Trophoblast cell (in vitro differentiated cells and primary cell): ENCODE results near the gene CRYGC.

Source experiments
- DNase-seq, 2 donors: peaks; one replicate each; pipeline ENCODE4 v3.0.0-alpha.2; 2016
- H2AFZ ChIP-seq: 2 replicates; pipeline ENCODE4 v1.6.1; 2013; ENCODE audit warnings: low read length, moderate library complexity, mild to moderate bottlenecking; ENCODE audit not compliant: insufficient read depth, poor library complexity
- H2AK5ac ChIP-seq: 2 replicates; pipeline ENCODE4 v1.6.1; 2013; ENCODE audit warnings: mild to moderate bottlenecking, low read length
- H2BK120ac ChIP-seq: 2 replicates; pipeline ENCODE4 v1.6.1; 2013; ENCODE audit warnings: low read length, mild to moderate bottlenecking, moderate library complexity; ENCODE audit not compliant: insufficient read depth, poor library complexity
- H2BK12ac ChIP-seq: 2 replicates; pipeline ENCODE4 v1.6.1; 2013; ENCODE audit warnings: mild to moderate bottlenecking, low read length, moderate library complexity
- H2BK5ac ChIP-seq: 2 replicates; pipeline ENCODE4 v1.6.1; 2013; ENCODE audit warnings: low read length, low read depth, moderate library complexity, mild to moderate bottlenecking; ENCODE audit not compliant: poor library complexity
- H3K14ac ChIP-seq: 2 replicates; pipeline ENCODE4 v1.6.1; 2013; ENCODE audit warnings: mild to moderate bottlenecking, low read length
- H3K18ac ChIP-seq: 2 replicates; pipeline ENCODE4 v1.6.1; 2013; ENCODE audit warnings: mild to moderate bottlenecking, low read length
- H3K23ac ChIP-seq: 2 replicates; pipeline ENCODE4 v1.6.1; 2013; ENCODE audit warnings: low read length
- H3K27ac ChIP-seq: 2 replicates; pipeline ENCODE4 v1.5.1; 2013; ENCODE audit warnings: low read depth, mild to moderate bottlenecking, inconsistent platforms, low read length, moderate library complexity
- H3K27me3 ChIP-seq: 2 replicates; pipeline ENCODE4 v1.6.1; 2013; ENCODE audit warnings: inconsistent platforms, mild to moderate bottlenecking, low read length, moderate library complexity; ENCODE audit not compliant: insufficient read depth
- H3K36me3 ChIP-seq, 2 experiments: 1 replicate in 1 of 2; 2 replicates in 1 of 2; pipeline ENCODE4 v1.6.1; 2013; ENCODE audit warnings: low read length in 2 of 2, mild to moderate bottlenecking in 2 of 2, moderate library complexity in 1 of 2; ENCODE audit not compliant: insufficient read depth in 2 of 2, control insufficient read depth in 1 of 2
- H3K4ac ChIP-seq: 2 replicates; pipeline ENCODE4 v1.6.1; 2013; ENCODE audit warnings: low read depth, mild to moderate bottlenecking, low read length, moderate library complexity
- H3K4me1 ChIP-seq, 2 experiments: 1 replicate in 1 of 2; 2 replicates in 1 of 2; pipeline ENCODE4 v1.6.1; 2013; ENCODE audit warnings: low read length in 2 of 2, mild to moderate bottlenecking in 2 of 2, moderate library complexity in 1 of 2; ENCODE audit not compliant: insufficient read depth in 2 of 2, control insufficient read depth in 1 of 2
- H3K4me2 ChIP-seq: 2 replicates; pipeline ENCODE4 v1.6.1; 2013; ENCODE audit warnings: inconsistent platforms, mild to moderate bottlenecking, low read length, moderate library complexity
- H3K4me3 ChIP-seq: 2 replicates; pipeline ENCODE4 v1.5.1; 2013; ENCODE audit warnings: mild to moderate bottlenecking, low read depth, low read length, inconsistent platforms
- H3K79me1 ChIP-seq: one replicate; pipeline ENCODE4 v1.6.1; 2013; ENCODE audit warnings: low read length
- H3K79me2 ChIP-seq: 2 replicates; pipeline ENCODE4 v1.6.1; 2013; ENCODE audit warnings: low read length, mild to moderate bottlenecking; ENCODE audit not compliant: control insufficient read depth, insufficient read depth, poor library complexity
- H3K9ac ChIP-seq: 2 replicates; pipeline ENCODE4 v1.6.1; 2013; ENCODE audit warnings: mild to moderate bottlenecking, low read length
- H3K9me3 ChIP-seq: 2 replicates; pipeline ENCODE4 v1.6.1; 2013; ENCODE audit warnings: low read depth, mild to moderate bottlenecking, control low read depth, inconsistent platforms, low read length; ENCODE audit not compliant: insufficient read depth
- H4K12ac ChIP-seq: 2 replicates; pipeline ENCODE4 v1.6.1; 2013; ENCODE audit warnings: low read depth, mild to moderate bottlenecking, low read length, moderate library complexity
- H4K8ac ChIP-seq: 2 replicates; pipeline ENCODE4 v1.6.1; 2013; ENCODE audit warnings: low read depth, mild to moderate bottlenecking, low read length, moderate library complexity
- H4K91ac ChIP-seq: one replicate; pipeline ENCODE4 v1.6.1; 2013; ENCODE audit warnings: low read depth, mild to moderate bottlenecking, low read length, moderate library complexity
- whole genome bisulfite sequencing: extraction: QIAGEN DNeasy Blood & Tissue Kit; methylation state at CpG from one replicate; pipeline ENCODE4 v1.1.7; 2013; ENCODE audit warnings: missing lambda C conversion rate; ENCODE audit not compliant: insufficient read length, insufficient coverage; ENCODE audit errors: extremely low coverage; 5-methylcytosine and 5-hydroxymethylcytosine counted together

CRYGC gene

DNA sequence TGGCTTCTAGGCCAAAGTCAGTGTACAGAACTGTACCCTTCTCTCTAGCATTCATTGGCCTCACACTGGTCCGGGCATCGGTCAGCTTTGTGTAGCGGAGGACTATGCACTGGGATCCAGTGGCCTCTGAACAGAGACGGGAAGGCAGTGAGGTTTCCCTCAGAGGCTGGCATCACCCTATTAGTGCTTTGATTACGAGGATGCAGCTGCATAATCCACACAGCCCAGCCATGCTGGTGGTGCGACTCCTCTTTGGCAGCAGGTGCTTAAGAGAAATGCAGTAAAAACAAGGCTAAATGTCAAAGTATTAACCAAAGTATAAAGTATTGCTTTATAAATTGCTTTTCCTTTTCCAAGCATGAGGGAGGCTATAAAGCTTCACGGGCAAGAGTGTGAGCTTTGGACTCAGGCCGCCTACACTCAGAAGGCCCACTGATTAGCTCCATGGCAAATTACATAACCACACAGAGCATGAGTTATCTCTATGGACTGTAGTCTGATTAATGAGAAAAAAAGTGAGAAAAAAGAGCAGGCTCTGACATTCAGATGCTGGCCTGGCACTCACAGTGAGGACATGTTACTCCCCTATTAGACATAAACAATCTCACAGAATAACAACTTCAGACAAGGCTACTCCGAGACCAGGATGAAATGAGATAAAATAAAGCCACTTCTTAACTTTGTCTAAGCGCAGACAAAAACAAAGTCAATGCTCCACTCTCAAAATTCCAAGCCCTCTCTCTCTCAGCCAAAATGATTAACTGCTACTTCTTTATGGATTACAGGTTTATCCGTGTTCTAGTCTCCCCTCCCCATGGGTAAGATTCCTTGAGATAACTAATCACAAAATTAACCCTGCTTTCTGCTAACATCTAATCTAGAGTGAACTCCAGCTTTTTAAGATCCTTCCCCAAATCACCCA lies 6.4 kb upstream of the CRYGC start:
- no peak overlapping the region for H2BK12ac ChIP-seq
- H4K91ac ChIP-seq = no peak overlapping the region
- H2AFZ ChIP-seq = no peak overlapping the region
- WGBS = no CpG with 5 or more reads among the region's 11 CpGs
- H3K18ac ChIP-seq = no peak overlapping the region
- H3K14ac ChIP-seq = no peak overlapping the region
- H3K79me2 ChIP-seq = no peaks in the 10 kb centered on the region
- no peak overlapping the region for H4K8ac ChIP-seq
- H2BK5ac ChIP-seq = no peak overlapping the region
- no peaks in the 10 kb centered on the region for H3K9me3 ChIP-seq
- peak in 1 of 2 donors; percentile 23 for DNase-seq
- H3K4ac ChIP-seq = no peak overlapping the region
- H3K27me3 ChIP-seq = no peaks in the 10 kb centered on the region
- no peak overlapping the region for H3K9ac ChIP-seq
- H3K79me1 ChIP-seq = no peaks in the 10 kb centered on the region
- no peak overlapping the region for H3K23ac ChIP-seq
- no peak overlapping the region for H3K27ac ChIP-seq
- H3K4me1 ChIP-seq = peaks cover 0 to 5% of the 10 kb centered on the region in 2 experiments
- H3K36me3 ChIP-seq = no peaks in the 10 kb centered on the region
- no peak overlapping the region for H3K4me2 ChIP-seq
- H2AK5ac ChIP-seq = no peak overlapping the region
- no peak overlapping the region for H4K12ac ChIP-seq
- H3K4me3 ChIP-seq = no peak overlapping the region
- no peak overlapping the region for H2BK120ac ChIP-seq

DNA sequence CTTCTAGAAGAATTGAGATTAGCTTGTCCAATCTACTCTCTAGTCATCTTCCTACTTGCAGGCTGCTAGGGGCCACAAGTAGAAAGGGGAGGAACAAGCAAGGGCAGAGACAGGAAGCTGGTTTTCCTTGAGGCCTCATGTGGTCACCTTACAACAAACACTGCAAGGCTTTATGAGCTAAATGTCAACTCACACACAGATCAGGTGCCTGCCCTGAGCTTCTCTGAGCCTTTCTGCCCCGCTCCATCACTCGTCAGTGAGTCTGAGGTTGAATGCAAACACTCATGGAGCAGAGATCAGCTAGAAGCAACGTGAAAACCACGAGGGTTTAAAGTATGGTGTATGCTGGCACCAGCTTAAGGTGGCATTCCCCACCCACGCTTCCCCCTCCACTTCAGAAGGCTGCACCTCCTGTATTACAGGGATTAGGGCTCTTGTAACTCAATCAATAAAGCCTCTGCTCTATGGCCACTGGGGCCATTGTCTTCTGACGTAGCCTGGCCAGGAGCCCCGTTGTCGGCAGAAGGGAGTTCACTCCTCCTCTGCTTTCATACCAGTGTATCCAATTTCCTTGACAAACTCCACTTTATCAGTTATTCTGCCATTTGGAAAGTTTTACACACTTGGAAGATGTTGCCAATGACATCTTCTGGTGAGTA lies 5.4 kb upstream of the CRYGC start:
- DNase-seq = no peak
- WGBS = no CpG with 5 or more reads among the region's 8 CpGs
- Histone ChIP-seq H3K4me3 (no peak overlapping the region), H2AK5ac (no peak overlapping the region), H3K14ac (no peak overlapping the region), H2BK120ac (no peak overlapping the region), H3K27me3 (no peaks in the 10 kb centered on the region), H3K79me1 (peaks cover 3% of the 10 kb centered on the region), H2BK12ac (no peak overlapping the region), H3K27ac (no peak overlapping the region), H2AFZ (no peak overlapping the region), H3K79me2 (no peaks in the 10 kb centered on the region), H2BK5ac (no peak overlapping the region), H3K9me3 (no peaks in the 10 kb centered on the region), H4K12ac (no peak overlapping the region), H3K36me3 (no peaks in the 10 kb centered on the region), H3K18ac (no peak overlapping the region), H3K9ac (no peak overlapping the region), H3K4ac (no peak overlapping the region), H4K8ac (no peak overlapping the region), H3K4me2 (no peak overlapping the region), H3K23ac (no peak overlapping the region), H4K91ac (no peak overlapping the region), H3K4me1 (peaks cover 5 to 8% of the 10 kb centered on the region in 2 experiments)

DNA sequence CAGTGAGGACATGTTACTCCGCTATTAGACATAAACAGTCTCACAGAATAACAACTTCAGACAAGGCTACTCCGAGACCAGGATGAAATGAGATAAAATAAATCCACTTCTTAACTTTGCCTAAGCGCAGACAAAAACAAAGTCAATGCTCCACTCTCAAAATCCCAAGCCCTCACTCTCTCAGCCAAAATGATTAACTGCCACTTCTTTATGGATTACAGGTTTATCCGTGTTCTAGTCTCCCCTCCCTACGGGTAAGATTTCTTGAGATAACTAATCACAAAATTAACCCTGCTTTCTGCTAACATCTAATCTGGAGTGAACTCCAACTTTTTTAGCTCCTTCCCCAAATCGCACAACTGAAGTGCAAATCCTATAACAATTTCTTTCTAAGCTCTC lies 1.1 kb upstream of the CRYGC start:
- H2AK5ac ChIP-seq = no peak overlapping the region
- no peak overlapping the region for H4K91ac ChIP-seq
- no peak overlapping the region for H3K9ac ChIP-seq
- no peak overlapping the region for H3K4me2 ChIP-seq
- H3K4me1 ChIP-seq = peaks cover 6 to 14% of the 10 kb centered on the region in 2 experiments
- H3K14ac ChIP-seq = no peak overlapping the region
- H3K79me1 ChIP-seq = peaks cover 9% of the 10 kb centered on the region
- H3K4me3 ChIP-seq = no peak overlapping the region
- no peak overlapping the region for H4K8ac ChIP-seq
- H3K27ac ChIP-seq = peak overlapping the region; percentile 85
- peaks cover 2% of the 10 kb centered on the region for H3K79me2 ChIP-seq
- H3K27me3 ChIP-seq = no peaks in the 10 kb centered on the region
- WGBS = no CpG with 5 or more reads among the region's 6 CpGs
- peak overlapping the region; percentile 42 for H2BK5ac ChIP-seq
- no peaks in the 10 kb centered on the region for H3K36me3 ChIP-seq
- no peak overlapping the region for H3K18ac ChIP-seq
- H2BK12ac ChIP-seq = no peak overlapping the region
- no peaks in the 10 kb centered on the region for H3K9me3 ChIP-seq
- H3K4ac ChIP-seq = no peak overlapping the region
- peak overlapping the region; percentile 21 for H2BK120ac ChIP-seq
- H4K12ac ChIP-seq = no peak overlapping the region
- no peak overlapping the region for H3K23ac ChIP-seq
- DNase-seq = no peak
- H2AFZ ChIP-seq = no peak overlapping the region

DNA sequence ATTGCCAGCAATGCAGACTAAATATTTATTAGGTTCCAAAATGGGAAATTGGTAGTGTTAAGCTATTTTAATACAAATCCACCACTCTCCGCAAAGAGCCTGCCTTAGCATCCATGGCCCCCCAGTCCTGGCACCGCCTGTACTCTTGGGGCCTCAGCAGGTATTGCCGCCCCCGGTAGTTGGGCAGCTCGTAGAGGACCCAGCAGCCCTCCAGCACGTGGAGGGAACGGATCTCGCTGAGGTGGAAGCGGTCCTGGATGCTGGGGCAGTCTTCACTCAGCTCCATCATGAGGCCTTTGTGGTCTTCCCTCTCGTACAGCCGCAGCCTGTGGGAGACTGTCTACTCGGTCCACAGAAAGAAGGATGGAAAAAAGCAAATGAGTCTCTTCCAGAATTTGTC lies 1.5 kb downstream of the CRYGC start:
- Histone ChIP-seq H3K4me1 (peaks cover 6 to 14% of the 10 kb centered on the region in 2 experiments), H2BK5ac (no peak overlapping the region), H3K23ac (no peak overlapping the region), H3K18ac (no peak overlapping the region), H3K79me2 (peaks cover 2% of the 10 kb centered on the region), H3K79me1 (peaks cover 9% of the 10 kb centered on the region), H2AK5ac (peak overlapping the region; percentile 96), H3K14ac (no peak overlapping the region), H4K91ac (peak overlapping the region; percentile 36), H3K4me3 (no peak overlapping the region), H3K4me2 (no peak overlapping the region), H2AFZ (no peak overlapping the region), H3K27ac (no peak overlapping the region), H3K36me3 (no peaks in the 10 kb centered on the region), H3K4ac (no peak overlapping the region), H4K8ac (no peak overlapping the region), H2BK120ac (peak overlapping the region; percentile 56), H3K27me3 (no peaks in the 10 kb centered on the region), H3K9me3 (no peaks in the 10 kb centered on the region), H2BK12ac (peak overlapping the region; percentile 83), H3K9ac (no peak overlapping the region), H4K12ac (no peak overlapping the region)
- no CpG with 5 or more reads among the region's 12 CpGs for WGBS
- no peak for DNase-seq
